HL-60 (cell line): ENCODE results near the gene PIGN.

Source experiments
- DNase-seq, 2 experiments: peaks; one replicate each; pipeline ENCODE4 v3.0.0-alpha.2; 2010 to 2020; ENCODE audit warnings: low read depth in 1 of 2, low spot score in 1 of 2
- H3K27ac ChIP-seq: fragments of 250-450 bp; sonication (Bioruptor Pico); replicated peaks from 2 replicates; pipeline ENCODE4 v1.5.1; 2020; ENCODE audit warnings: mild to moderate bottlenecking, moderate library complexity
- H3K27me3 ChIP-seq: fragments of 250-450 bp; sonication (Bioruptor Pico); 2 replicates; pipeline ENCODE4 v1.5.1; 2021; ENCODE audit warnings: mild to moderate bottlenecking, moderate library complexity; ENCODE audit not compliant: insufficient read depth, poor library complexity, severe bottlenecking
- H3K4me3 ChIP-seq: replicated peaks from 2 replicates; pipeline ENCODE4 v1.5.1; 2011; ENCODE audit warnings: mild to moderate bottlenecking, control low read depth, low read length; ENCODE audit not compliant: insufficient read depth
- CTCF ChIP-seq: IDR thresholded peaks from one replicate; pipeline ENCODE4 v1.5.1; 2011; ENCODE audit warnings: low read length, control low read depth, inconsistent platforms; ENCODE audit not compliant: insufficient read depth
- GABPA ChIP-seq: IDR thresholded peaks from 2 replicates; pipeline ENCODE4 v1.6.1; 2012; ENCODE audit warnings: low read depth
- POLR2AphosphoS5 ChIP-seq: IDR thresholded peaks from 2 replicates; pipeline ENCODE4 v1.6.1; 2012; ENCODE audit warnings: low read depth
- REST ChIP-seq: IDR thresholded peaks from 2 replicates; pipeline ENCODE4 v1.6.1; 2012; ENCODE audit warnings: low read depth; ENCODE audit not compliant: insufficient replicate concordance
- SPI1 ChIP-seq: IDR thresholded peaks from 2 replicates; pipeline ENCODE4 v1.6.1; 2012; ENCODE audit warnings: low read depth, mild to moderate bottlenecking, borderline replicate concordance

The PIGN gene

GRCh38 chr18:61992285-61992684 lies 194.6 kb downstream of the PIGN start:
- TF ChIP-seq GABPA (no peak), SPI1 (no peak), CTCF (no peak), REST (no peak), POLR2AphosphoS5 (no peak)
- DNase-seq = no peak
- no peak overlapping the region for H3K27ac ChIP-seq
- no peaks in the 10 kb centered on the region for H3K27me3 ChIP-seq
- H3K4me3 ChIP-seq = no peak overlapping the region

GRCh38 chr18:61991836-61992235 lies 195.0 kb downstream of the PIGN start:
- no peaks in the 10 kb centered on the region for H3K27me3 ChIP-seq
- TF ChIP-seq CTCF (no peak), REST (no peak), POLR2AphosphoS5 (no peak), GABPA (no peak), SPI1 (no peak)
- peak in 1 of 2 experiments; percentile 0 for DNase-seq
- no peak overlapping the region for H3K4me3 ChIP-seq
- no peak overlapping the region for H3K27ac ChIP-seq

- TF ChIP-seq SPI1 (no peak), REST (no peak), CTCF (no peak), GABPA (no peak), POLR2AphosphoS5 (no peak)
Measured at GRCh38 chr18:61991201-61991600, 195.7 kb downstream of the PIGN start.

More at GRCh38 chr18:61991201-61991600, 195.7 kb downstream of the PIGN start:
- Histone ChIP-seq H3K27me3 (no peaks in the 10 kb centered on the region), H3K27ac (no peak overlapping the region), H3K4me3 (no peak overlapping the region)
- DNase-seq = peak in 1 of 2 experiments; percentile 0
